OCI-LY3 (cell line): ENCODE measurements around the gene ANKEF1.

Experiments
- H2AFZ ChIP-seq: fragments of 200-600, 300-600 bp; shearing (Covaris generic); 2 replicates; pipeline ENCODE4 v1.6.0; 2014; ENCODE audit warnings: antibody characterized with exemption, low read depth, low read length
- H3K27ac ChIP-seq: fragments of 200-600, 300-600 bp; sonication (generic); 2 replicates; pipeline ENCODE4 v1.5.1; 2014; ENCODE audit warnings: mild to moderate bottlenecking, low read length, moderate library complexity, mixed read lengths
- H3K27me3 ChIP-seq: fragments of 200-600, 300-600 bp; sonication (generic); 2 replicates; pipeline ENCODE4 v1.6.1; 2014; ENCODE audit warnings: low read depth, low read length, mixed read lengths
- H3K36me3 ChIP-seq: fragments of 200-600, 300-600 bp; sonication (generic); replicated peaks from 2 replicates; pipeline ENCODE3; 2014; ENCODE audit warnings: low read depth, low read length, mixed read lengths
- H3K4me1 ChIP-seq: fragments of 300-600, 200-600 bp; sonication (generic); 2 replicates; pipeline ENCODE4 v1.6.1; 2014; ENCODE audit warnings: low read length, mixed read lengths
- H3K4me2 ChIP-seq: fragments of 200-600, 300-600 bp; sonication (generic); 2 replicates; pipeline ENCODE4 v1.6.1; 2014; ENCODE audit warnings: low read length, mixed read lengths
- H3K4me3 ChIP-seq: fragments of 300-600, 200-600 bp; sonication (generic); 2 replicates; pipeline ENCODE4 v1.5.1; 2014; ENCODE audit warnings: antibody characterized with exemption, mild to moderate bottlenecking, low read length, moderate library complexity
- H3K79me2 ChIP-seq: fragments of 300-600, 200-600 bp; shearing (Covaris generic); 2 replicates; pipeline ENCODE4 v1.6.1; 2014; ENCODE audit warnings: mild to moderate bottlenecking, low read length, mixed read lengths
- H3K9ac ChIP-seq: fragments of 300-600, 200-600 bp; shearing (Covaris generic); 2 replicates; pipeline ENCODE4 v1.6.0; 2014; ENCODE audit warnings: mild to moderate bottlenecking, low read length, moderate library complexity
- H3K9me3 ChIP-seq: fragments of 200-600, 300-600 bp; shearing (Covaris generic); 2 replicates; pipeline ENCODE4 v1.6.1; 2014; ENCODE audit warnings: low read length, mixed read lengths; ENCODE audit not compliant: insufficient read depth
- H4K20me1 ChIP-seq: fragments of 200-600, 300-600 bp; sonication (generic); 2 replicates; pipeline ENCODE4 v1.6.1; 2016; ENCODE audit warnings: low read length, mixed read lengths; ENCODE audit not compliant: insufficient read depth
- EZH2phosphoT487 ChIP-seq: fragments of 200-600 bp; shearing (Covaris generic); IDR thresholded peaks from 2 replicates; pipeline ENCODE4 v1.6.1; 2018; ENCODE audit warnings: antibody characterized with exemption, mixed run types, low read depth
- TF ChIP-seq, protein P1 (sequence below): fragments of 200-600, 300-600 bp; sonication (generic); IDR thresholded peaks from 2 replicates; pipeline ENCODE4 v1.5.1; 2014; ENCODE audit warnings: antibody characterized with exemption, low read length, low read depth

The ANKEF1 gene

DNA sequence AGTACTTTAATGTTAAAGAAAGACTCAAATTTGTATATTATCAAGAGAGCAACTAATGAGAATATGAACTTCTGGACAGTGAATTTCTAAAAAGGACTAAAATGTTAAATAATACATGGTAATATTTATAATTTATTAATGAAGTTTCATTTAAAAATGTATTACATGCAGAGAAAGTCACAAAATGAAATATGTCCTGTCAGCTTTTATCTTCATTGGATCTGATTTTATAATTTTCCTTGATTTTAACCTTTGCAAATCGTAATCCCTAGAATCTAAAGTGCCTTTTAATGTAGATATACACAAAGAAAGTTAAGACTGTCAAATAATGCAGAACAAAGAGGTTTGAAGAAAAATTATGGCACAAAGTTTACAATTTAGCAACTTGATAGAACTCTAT is 16.4 kb downstream of the ANKEF1 start:
- no peaks in the 10 kb centered on the region for H3K79me2 ChIP-seq
- no peaks in the 10 kb centered on the region for H3K36me3 ChIP-seq
- H2AFZ ChIP-seq = no peak overlapping the region
- no peaks in the 10 kb centered on the region for H3K4me1 ChIP-seq
- H3K9me3 ChIP-seq = no peaks in the 10 kb centered on the region
- H4K20me1 ChIP-seq = no peaks in the 10 kb centered on the region
- no peak overlapping the region for H3K27ac ChIP-seq
- no peaks in the 10 kb centered on the region for H3K27me3 ChIP-seq
- H3K9ac ChIP-seq = no peak overlapping the region
- no peak overlapping the region for H3K4me2 ChIP-seq
- no peak overlapping the region for H3K4me3 ChIP-seq
- TF ChIP-seq, protein P1, sequence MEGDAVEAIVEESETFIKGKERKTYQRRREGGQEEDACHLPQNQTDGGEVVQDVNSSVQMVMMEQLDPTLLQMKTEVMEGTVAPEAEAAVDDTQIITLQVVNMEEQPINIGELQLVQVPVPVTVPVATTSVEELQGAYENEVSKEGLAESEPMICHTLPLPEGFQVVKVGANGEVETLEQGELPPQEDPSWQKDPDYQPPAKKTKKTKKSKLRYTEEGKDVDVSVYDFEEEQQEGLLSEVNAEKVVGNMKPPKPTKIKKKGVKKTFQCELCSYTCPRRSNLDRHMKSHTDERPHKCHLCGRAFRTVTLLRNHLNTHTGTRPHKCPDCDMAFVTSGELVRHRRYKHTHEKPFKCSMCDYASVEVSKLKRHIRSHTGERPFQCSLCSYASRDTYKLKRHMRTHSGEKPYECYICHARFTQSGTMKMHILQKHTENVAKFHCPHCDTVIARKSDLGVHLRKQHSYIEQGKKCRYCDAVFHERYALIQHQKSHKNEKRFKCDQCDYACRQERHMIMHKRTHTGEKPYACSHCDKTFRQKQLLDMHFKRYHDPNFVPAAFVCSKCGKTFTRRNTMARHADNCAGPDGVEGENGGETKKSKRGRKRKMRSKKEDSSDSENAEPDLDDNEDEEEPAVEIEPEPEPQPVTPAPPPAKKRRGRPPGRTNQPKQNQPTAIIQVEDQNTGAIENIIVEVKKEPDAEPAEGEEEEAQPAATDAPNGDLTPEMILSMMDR = no peak
- TF ChIP-seq EZH2phosphoT487 = no peak

- Histone ChIP-seq H3K4me2 (no peak overlapping the region), H3K79me2 (no peaks in the 10 kb centered on the region), H3K9me3 (no peaks in the 10 kb centered on the region), H3K27ac (no peak overlapping the region), H2AFZ (no peak overlapping the region), H3K27me3 (peaks cover 68% of the 10 kb centered on the region), H3K4me1 (peaks cover 28% of the 10 kb centered on the region), H4K20me1 (peaks cover 18% of the 10 kb centered on the region), H3K9ac (no peak overlapping the region), H3K36me3 (no peaks in the 10 kb centered on the region), H3K4me3 (no peak overlapping the region)
- TF ChIP-seq EZH2phosphoT487 = no peak
- TF ChIP-seq, protein P1 = no peak
Observed at GRCh38 chr20:10059006-10059405, 24.2 kb downstream of the ANKEF1 start.

DNA sequence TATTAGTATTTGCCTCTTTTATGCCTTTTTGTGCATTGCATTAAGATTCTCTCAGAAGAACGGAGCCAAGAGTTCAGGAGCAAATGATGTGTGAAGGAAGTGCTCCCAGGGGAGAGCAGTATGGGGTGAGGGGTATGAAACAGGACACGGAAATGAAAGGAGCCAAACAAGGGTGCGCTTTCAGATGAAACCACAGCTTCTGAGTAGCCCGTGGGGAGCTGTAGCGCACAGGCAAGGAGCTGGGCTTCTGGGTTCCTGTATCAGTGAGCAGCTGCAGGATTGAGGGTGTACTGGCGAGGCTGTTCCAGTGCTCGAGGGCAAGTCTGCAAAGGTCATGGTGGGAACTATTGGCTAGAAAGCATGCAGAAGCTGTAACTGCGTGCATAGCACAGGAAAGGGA is 25.4 kb downstream of the ANKEF1 start:
- Histone ChIP-seq H3K4me3 (peak overlapping the region; percentile 40), H3K9ac (no peak overlapping the region), H3K9me3 (no peaks in the 10 kb centered on the region), H3K79me2 (no peaks in the 10 kb centered on the region), H3K27me3 (peaks cover 80% of the 10 kb centered on the region), H3K4me1 (peaks cover 28% of the 10 kb centered on the region), H2AFZ (no peak overlapping the region), H3K4me2 (peak overlapping the region; percentile 67), H3K36me3 (no peaks in the 10 kb centered on the region), H3K27ac (no peak overlapping the region), H4K20me1 (peaks cover 18% of the 10 kb centered on the region)
- TF ChIP-seq EZH2phosphoT487 = 0 out of 2 replicates have a peak, but pooled peaks have one; percentile 37
- TF ChIP-seq, protein P1 = no peak

DNA sequence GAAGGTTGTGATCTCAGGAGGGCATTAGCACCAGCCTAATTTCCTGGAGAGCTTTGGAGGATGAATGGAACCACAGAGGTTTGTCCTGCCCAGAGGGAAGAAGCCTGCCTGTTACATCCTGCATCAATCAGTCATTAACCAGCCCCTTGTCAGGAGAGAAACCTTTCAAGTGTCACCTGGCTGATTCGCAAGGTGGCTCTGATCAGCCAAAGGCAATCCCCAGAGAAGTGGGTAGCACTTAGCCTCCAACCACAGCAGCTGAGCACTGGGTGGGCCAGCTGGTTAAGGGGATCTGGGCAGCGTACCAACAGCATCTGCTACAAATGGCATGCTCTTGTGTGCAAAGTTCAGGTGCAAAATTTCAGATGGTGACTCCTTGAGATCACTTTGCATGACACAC is 26.9 kb downstream of the ANKEF1 start:
- Histone ChIP-seq H3K9me3 (no peaks in the 10 kb centered on the region), H3K79me2 (no peaks in the 10 kb centered on the region), H4K20me1 (peaks cover 18% of the 10 kb centered on the region), H3K4me2 (no peak overlapping the region), H3K27ac (no peak overlapping the region), H3K27me3 (peaks cover 92% of the 10 kb centered on the region), H3K4me1 (peaks cover 28% of the 10 kb centered on the region), H3K36me3 (no peaks in the 10 kb centered on the region), H3K9ac (no peak overlapping the region), H3K4me3 (no peak overlapping the region), H2AFZ (no peak overlapping the region)
- TF ChIP-seq, protein P1 = no peak
- TF ChIP-seq EZH2phosphoT487 = no peak
